ENCODE data around the gene UBE3B. TPM values are rescaled to one million over a fixed set of nuclear protein-coding genes. Genes with fewer than 3 reads are reported as not detected.

UBE3B gene
- total RNA-seq, 4 donors from 2014 or later: 52.2 to 72.5 (median 65.5) TPM

GRCh38 chr12:109500406-109501185 lies 23.2 kb downstream of the UBE3B start:
- H3K4me3 ChIP-seq (replicated peaks in 1 of 3): no peak overlapping the region
- intact Hi-C loops (cut with DNase I): no loop called here
- no peaks in the 10 kb centered on the region for H3K27me3 ChIP-seq
- H3K9me3 ChIP-seq: no peaks in the 10 kb centered on the region
- no peaks in the 10 kb centered on the region for H3K4me1 ChIP-seq
- no peak overlapping the region for H3K27ac ChIP-seq
- peaks cover 80 to 84% of the 10 kb centered on the region in 2 donors for H3K36me3 ChIP-seq
- WGBS, 2 donors: 83 to 87% methylated on average over 9 of the region's 9 CpGs
- TF ChIP-seq POLR2A (IDR thresholded peaks at IDR 0.05) (no peak), CTCF (IDR thresholded peaks at IDR 0.05) (no peak)
- DNase-seq: no peak

DNA sequence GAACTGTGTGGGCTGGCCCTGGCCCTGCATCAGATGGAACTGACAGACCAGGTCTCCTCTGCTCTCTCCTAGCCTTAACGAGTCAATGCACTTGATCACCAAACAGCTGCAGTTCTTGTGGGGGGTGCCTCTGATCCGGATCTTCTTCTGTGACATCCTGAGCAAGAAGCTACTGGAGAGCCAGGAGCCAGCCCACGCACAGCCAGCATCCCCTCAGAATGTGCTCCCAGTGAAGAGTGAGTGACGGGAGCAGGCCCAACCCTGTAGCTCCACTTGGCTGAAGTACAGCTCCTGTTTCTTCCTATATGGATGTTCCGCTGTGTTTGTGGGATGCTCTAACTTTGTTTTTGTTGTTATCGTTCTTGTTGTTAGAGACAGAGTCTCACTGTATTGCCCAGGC lies 23.9 kb downstream of the UBE3B start:
- DNase-seq: no peak
- Histone ChIP-seq H3K9me3 (no peaks in the 10 kb centered on the region), H3K27ac (no peak overlapping the region), H3K27me3 (no peaks in the 10 kb centered on the region), H3K36me3 (peaks cover 79 to 88% of the 10 kb centered on the region in 2 donors), H3K4me3 (replicated peaks in 1 of 3) (no peak overlapping the region), H3K4me1 (no peaks in the 10 kb centered on the region)
- no peak for TF ChIP-seq POLR2A (IDR thresholded peaks at IDR 0.05)
- TF ChIP-seq CTCF (IDR thresholded peaks at IDR 0.05): no peak
- intact Hi-C loops (cut with DNase I): no loop called here
- WGBS, 2 donors: 92 to 93% methylated on average over 6 of the region's 6 CpGs

GRCh38 chr12:109502332-109502731 lies 24.9 kb downstream of the UBE3B start:
- Histone ChIP-seq H3K4me3 (replicated peaks in 1 of 3) (no peak overlapping the region), H3K27me3 (no peaks in the 10 kb centered on the region), H3K4me1 (no peaks in the 10 kb centered on the region), H3K27ac (no peak overlapping the region), H3K9me3 (no peaks in the 10 kb centered on the region), H3K36me3 (peaks cover 85 to 90% of the 10 kb centered on the region in 2 donors)
- no peak for DNase-seq
- intact Hi-C loops (cut with DNase I): no loop called here
- TF ChIP-seq CTCF (IDR thresholded peaks at IDR 0.05) (no peak), POLR2A (IDR thresholded peaks at IDR 0.05) (no peak)
- WGBS, 2 donors: 97 to 98% methylated on average over 5 of the region's 5 CpGs

DNA sequence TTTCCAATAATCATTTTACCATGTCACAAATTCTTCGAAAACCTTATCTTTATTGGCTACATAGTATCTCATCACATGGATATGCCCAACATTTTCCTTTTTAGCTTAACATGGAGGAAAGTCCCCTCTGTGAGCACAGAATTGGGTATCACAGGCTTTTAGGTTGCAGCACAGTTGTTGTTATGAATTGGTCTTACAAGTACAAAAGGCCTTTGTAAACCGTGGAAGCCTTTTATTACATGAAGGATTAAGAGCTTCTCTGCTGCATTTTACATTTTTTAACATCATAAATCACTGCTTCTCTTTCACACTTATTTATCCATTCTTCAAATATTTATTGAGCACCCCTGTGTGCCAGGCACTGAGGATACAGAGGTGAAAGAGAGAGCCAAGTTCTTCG lies 26.2 kb downstream of the UBE3B start:
- H3K27ac ChIP-seq: no peak overlapping the region
- H3K4me1 ChIP-seq: no peaks in the 10 kb centered on the region
- H3K9me3 ChIP-seq: no peaks in the 10 kb centered on the region
- H3K36me3 ChIP-seq: peaks cover 85 to 91% of the 10 kb centered on the region in 2 donors
- H3K27me3 ChIP-seq: no peaks in the 10 kb centered on the region
- no peak for TF ChIP-seq POLR2A (IDR thresholded peaks at IDR 0.05)
- no peak for TF ChIP-seq CTCF (IDR thresholded peaks at IDR 0.05)
- H3K4me3 ChIP-seq (replicated peaks in 1 of 3): no peak overlapping the region
- DNase-seq: no peak
- intact Hi-C loops (cut with DNase I): no loop called here
- 79 to 90% methylated on average over 3 of the region's 3 CpGs for WGBS, 2 donors

DNA sequence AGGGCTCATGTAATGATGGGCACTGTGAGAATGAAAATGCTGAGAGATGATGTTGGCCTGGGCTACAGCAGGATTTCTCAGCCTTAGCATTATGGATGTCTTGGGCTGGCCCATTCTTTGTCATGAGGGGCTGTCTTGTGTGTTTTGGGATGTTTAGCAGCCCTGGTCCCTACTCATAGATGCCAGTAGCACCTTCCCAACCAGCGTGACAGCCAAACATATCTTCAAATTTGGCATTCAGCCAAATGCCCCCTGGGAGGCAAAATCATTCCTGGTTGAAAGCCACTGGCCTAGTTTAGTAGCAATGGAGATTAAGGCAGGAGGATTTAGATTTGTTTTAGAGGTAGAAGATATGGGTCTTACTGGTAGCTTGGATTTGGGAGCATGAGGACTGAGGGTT lies 26.6 kb downstream of the UBE3B start:
- DNase-seq: no peak
- intact Hi-C loops (cut with DNase I): no loop called here
- H3K9me3 ChIP-seq: no peaks in the 10 kb centered on the region
- no peak for TF ChIP-seq CTCF (IDR thresholded peaks at IDR 0.05)
- no peak for TF ChIP-seq POLR2A (IDR thresholded peaks at IDR 0.05)
- H3K36me3 ChIP-seq: peaks cover 85 to 91% of the 10 kb centered on the region in 2 donors
- H3K27ac ChIP-seq: no peak overlapping the region
- H3K4me1 ChIP-seq: no peaks in the 10 kb centered on the region
- no peak overlapping the region for H3K4me3 ChIP-seq (replicated peaks in 1 of 3)
- WGBS, 2 donors: 31 to 47% methylated on average over 1 of the region's 1 CpG
- H3K27me3 ChIP-seq: no peaks in the 10 kb centered on the region
